Adrenal gland (tissue), 12 donors: ENCODE results near the gene PRDM11. TPM values are rescaled to one million over a fixed set of nuclear protein-coding genes. Genes with fewer than 3 reads are reported as not detected.

ENCODE experiments used
- DNase-seq, 7 donors: peaks; one replicate each; pipeline ENCODE4 v3.0.0-alpha.2; 2019 to 2020
- H3K27ac ChIP-seq, 5 donors: fragments of 200-600 bp; sonication (generic) in 4 of 5; 1 replicate in 3 of 5; 2 replicates in 2 of 5; pipeline versions ENCODE4 v1.5.1 to v1.8.0; 2016 to 2020; ENCODE audit warnings: mild to moderate bottlenecking in 1 of 5
- H3K27me3 ChIP-seq: fragments of 200-600 bp; 2 replicates; pipeline ENCODE4 v1.8.0; 2021
- H3K36me3 ChIP-seq, 2 donors: fragments of 200-600 bp; replicated peaks in 1 of 2; 1 replicate in 1 of 2; 2 replicates in 1 of 2; pipeline versions ENCODE4 v1.5.1 to v1.8.0; 2018 to 2022
- H3K4me1 ChIP-seq, 2 donors: fragments of 200-600 bp; replicated peaks in 1 of 2; 1 replicate in 1 of 2; 2 replicates in 1 of 2; pipeline versions ENCODE4 v1.5.1 to v1.8.0; 2018 to 2021
- H3K4me3 ChIP-seq, 4 donors: fragments of 200-600 bp; sonication (generic) in 3 of 4; one replicate each; pipeline ENCODE4 v1.5.1; 2016 to 2018
- H3K9me3 ChIP-seq, 3 donors: fragments of 200-600 bp; sonication (generic) in 1 of 3; replicated peaks in 1 of 3; 1 replicate in 2 of 3; 2 replicates in 1 of 3; pipeline versions ENCODE4 v1.5.1 to v1.8.0; 2016 to 2021
- POLR2A ChIP-seq, 2 donors: fragments of 450-650 bp; IDR thresholded peaks; one replicate each; pipeline ENCODE4 v1.6.1; 2017; ENCODE audit warnings: antibody characterized with exemption in 2 of 2, mild to moderate bottlenecking in 2 of 2, moderate library complexity in 1 of 2
- WGBS, 4 donors: extraction: QIAGEN DNeasy Blood & Tissue Kit in 2 of 4; methylation state at CpG; one replicate each; pipeline versions ENCODE4 v1.1.5 to v1.1.7; 2013 to 2017; 5-methylcytosine and 5-hydroxymethylcytosine counted together
- intact Hi-C, 2 donors: fragments of 100-400 bp; cut with DNase I; formaldehyde crosslinking; loops; one replicate each; pipeline versions ENCODE4 v1.14.1 to v1.15.0; 2022 to 2023
- polyA plus RNA-seq, 3 donors: library from polyadenylated mRNA; stranded (reverse); fragments of 200-250 nt in 2 of 3; fragments of 350-450 nt in 1 of 3; fragmentation: Illumina TruSeq in 1 of 3; extraction: RNeasy Lipid Tissue Mini Kit (QIAGEN cat#74804) in 1 of 3; gene quantifications; one replicate each; pipeline ENCODE4 v1.2.3, GENCODE V29; 2013 to 2014
- total RNA-seq, 9 donors: library from RNA; depleted of rRNA in 4 of 9; stranded (reverse); fragments of >200 nt in 4 of 9; fragments of 120-200 nt in 1 of 9; fragmentation: NEBNext Ultra II Directional in 1 of 9; extraction: Animal tissue kit (Norgen Biotek cat#: 25700) in 1 of 9; gene quantifications; one replicate each; pipeline versions ENCODE4 v1.1.0 to v1.2.4, GENCODE V29; 2013 to 2023
- TF ChIP-seq, protein P1 (sequence below), 6 experiments: fragments of 450-650 bp in 4 of 6; fragments of 200-600 bp in 2 of 6; sonication (generic) in 1 of 6; IDR thresholded peaks; 1 replicate in 5 of 6; 2 replicates in 1 of 6; pipeline versions ENCODE4 v1.5.1 to v1.8.0; 2016 to 2021; ENCODE audit warnings: antibody characterized with exemption in 6 of 6, mild to moderate bottlenecking in 2 of 6, moderate library complexity in 1 of 6
- donor health status: healthy with polysubstance abuse.
- donor health status: Bipolar disorder and iron deficiency.
- donor health status: DM: yes; HTN: yes; CAD: no.
- donor health status: DM: no; HTN: no; CAD: no.
- donor health status: DM: no; HTN: no; CAD: no.
- donor health status: DM: yes; HTN: yes; CAD: no.

Gene PRDM11
- total and polyA plus RNA-seq, 12 donors, result 3.3 to 16.9 (median 11.9) TPM

GRCh38 chr11:45187375-45187774, 40.9 kb downstream of the PRDM11 start:
- peaks cover 0 to 8% of the 10 kb centered on the region in 2 donors for H3K36me3 ChIP-seq
- H3K27me3 ChIP-seq, result no peaks in the 10 kb centered on the region
- intact Hi-C loops, result no loop called here
- no peak overlapping the region for H3K4me3 ChIP-seq
- H3K9me3 ChIP-seq, result no peaks in the 10 kb centered on the region
- DNase-seq, result no peak
- TF ChIP-seq POLR2A (IDR thresholded peaks at IDR 0.05), result no peak
- TF ChIP-seq, protein P1, sequence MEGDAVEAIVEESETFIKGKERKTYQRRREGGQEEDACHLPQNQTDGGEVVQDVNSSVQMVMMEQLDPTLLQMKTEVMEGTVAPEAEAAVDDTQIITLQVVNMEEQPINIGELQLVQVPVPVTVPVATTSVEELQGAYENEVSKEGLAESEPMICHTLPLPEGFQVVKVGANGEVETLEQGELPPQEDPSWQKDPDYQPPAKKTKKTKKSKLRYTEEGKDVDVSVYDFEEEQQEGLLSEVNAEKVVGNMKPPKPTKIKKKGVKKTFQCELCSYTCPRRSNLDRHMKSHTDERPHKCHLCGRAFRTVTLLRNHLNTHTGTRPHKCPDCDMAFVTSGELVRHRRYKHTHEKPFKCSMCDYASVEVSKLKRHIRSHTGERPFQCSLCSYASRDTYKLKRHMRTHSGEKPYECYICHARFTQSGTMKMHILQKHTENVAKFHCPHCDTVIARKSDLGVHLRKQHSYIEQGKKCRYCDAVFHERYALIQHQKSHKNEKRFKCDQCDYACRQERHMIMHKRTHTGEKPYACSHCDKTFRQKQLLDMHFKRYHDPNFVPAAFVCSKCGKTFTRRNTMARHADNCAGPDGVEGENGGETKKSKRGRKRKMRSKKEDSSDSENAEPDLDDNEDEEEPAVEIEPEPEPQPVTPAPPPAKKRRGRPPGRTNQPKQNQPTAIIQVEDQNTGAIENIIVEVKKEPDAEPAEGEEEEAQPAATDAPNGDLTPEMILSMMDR (IDR thresholded peaks at IDR 0.05), result no peak
- whole genome bisulfite sequencing, 4 donors, result 96 to 100% (median 98%) methylated on average over 3 of the region's 3 CpGs
- H3K27ac ChIP-seq, result no peak overlapping the region
- H3K4me1 ChIP-seq, result no peaks in the 10 kb centered on the region

- no peaks in the 10 kb centered on the region for H3K9me3 ChIP-seq
- H3K27ac ChIP-seq, result no peak overlapping the region
- H3K4me1 ChIP-seq, result no peaks in the 10 kb centered on the region
- no peak for TF ChIP-seq POLR2A (IDR thresholded peaks at IDR 0.05)
- TF ChIP-seq, protein P1 (IDR thresholded peaks at IDR 0.05), result no peak
- intact Hi-C loops, result no loop called here
- no peak for DNase-seq
- no peak overlapping the region for H3K4me3 ChIP-seq
- peaks cover 0 to 8% of the 10 kb centered on the region in 2 donors for H3K36me3 ChIP-seq
- 97 to 100% (median 99%) methylated on average over 3 of the region's 3 CpGs for WGBS, 4 donors
- H3K27me3 ChIP-seq, result no peaks in the 10 kb centered on the region
These were observed 41.7 kb downstream of the PRDM11 start for GRCh38 chr11:45188127-45188526.

GRCh38 chr11:45189230-45189629, 42.8 kb downstream of the PRDM11 start:
- WGBS, 4 donors, result 81 to 91% (median 89%) methylated on average over 5 of the region's 5 CpGs

DNA sequence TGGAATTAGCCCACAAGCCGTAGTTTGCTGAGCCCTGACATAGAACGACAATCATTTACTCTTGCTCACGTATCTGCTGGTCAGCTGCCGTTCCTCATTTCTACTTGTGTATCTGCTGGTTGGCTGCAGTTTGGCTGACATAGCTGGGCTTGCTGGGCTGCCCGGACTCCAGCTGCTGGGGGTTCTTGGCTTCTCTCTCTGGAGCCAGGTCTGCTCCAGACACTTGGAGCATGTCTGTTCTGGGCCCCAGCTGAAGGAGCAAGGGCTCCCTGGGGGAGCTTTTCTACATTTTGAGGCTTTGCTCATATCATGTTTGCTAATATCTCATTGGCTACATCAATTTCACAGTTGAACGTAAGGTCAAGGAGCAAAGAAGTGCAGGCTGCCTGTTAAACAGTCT, 47.3 kb downstream of the PRDM11 start:
- no peak overlapping the region for H3K27ac ChIP-seq
- no peak overlapping the region for H3K4me3 ChIP-seq
- 86 to 93% (median 88%) methylated on average over 6 of the region's 6 CpGs for WGBS, 4 donors
- TF ChIP-seq POLR2A (IDR thresholded peaks at IDR 0.05), result no peak
- TF ChIP-seq, protein P1 (IDR thresholded peaks at IDR 0.05), result no peak
- no peaks in the 10 kb centered on the region for H3K36me3 ChIP-seq
- H3K27me3 ChIP-seq, result no peaks in the 10 kb centered on the region
- no peaks in the 10 kb centered on the region for H3K9me3 ChIP-seq
- no peak for DNase-seq
- intact Hi-C loops, result no loop called here
- no peaks in the 10 kb centered on the region for H3K4me1 ChIP-seq

More at GRCh38 chr11:45189230-45189629, 42.8 kb downstream of the PRDM11 start:
- Histone ChIP-seq H3K27me3 (no peaks in the 10 kb centered on the region), H3K36me3 (no peaks in the 10 kb centered on the region), H3K9me3 (no peaks in the 10 kb centered on the region), H3K4me3 (no peak overlapping the region), H3K27ac (no peak overlapping the region), H3K4me1 (no peaks in the 10 kb centered on the region)
- TF ChIP-seq, protein P1 (IDR thresholded peaks at IDR 0.05), result no peak
- no peak for TF ChIP-seq POLR2A (IDR thresholded peaks at IDR 0.05)
- no peak for DNase-seq
- intact Hi-C loops, result no loop called here
